ENCODE measurements around the gene C19orf53.
"Not testable (repeated sequence)": the region's sequence is repeated elsewhere in the genome, so short reads cannot be mapped to it uniquely, and the experiment has no call there.

Gene C19orf53

DNA sequence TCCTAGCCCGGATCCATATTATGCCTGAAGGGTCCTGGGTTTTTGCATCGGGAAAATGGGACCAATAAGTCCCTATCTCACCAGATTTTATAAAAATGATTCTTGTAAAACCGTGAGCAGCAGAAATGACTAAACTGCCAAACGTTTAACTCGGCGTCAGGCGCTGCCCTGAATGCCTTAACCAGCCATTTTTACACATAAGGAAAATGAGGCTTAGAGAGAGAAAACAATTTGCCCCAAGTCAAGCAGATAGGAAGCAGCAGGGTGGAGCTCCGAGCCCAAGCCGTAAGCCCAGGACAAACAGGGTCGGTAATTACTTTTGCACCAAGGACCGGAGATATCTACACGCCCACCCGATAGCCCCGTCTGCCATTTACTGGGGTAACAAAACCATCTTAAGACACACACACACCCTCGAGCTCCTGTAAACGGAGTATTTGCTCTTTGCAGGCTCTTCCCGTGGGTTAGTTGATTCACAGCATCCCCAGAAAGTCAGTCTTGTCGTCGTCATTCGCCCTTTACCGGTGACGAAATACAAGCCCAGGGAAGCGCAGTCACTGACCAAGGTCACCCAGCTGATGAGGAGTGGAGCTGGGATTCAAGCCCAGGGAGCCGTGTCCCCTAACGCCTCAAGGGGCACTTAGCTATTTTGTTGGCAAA, 26.0 kb upstream of the C19orf53 start:
- in situ Hi-C loops (cut with MboI; ENCODE audit: low pct_unique_long_range_greater_than_20kb, low sequenced_read_pairs, unreplicated experiment), result no loop called here
- no peak for DNase-seq (ENCODE audit: low spot score)
- TF ChIP-seq, protein P1, sequence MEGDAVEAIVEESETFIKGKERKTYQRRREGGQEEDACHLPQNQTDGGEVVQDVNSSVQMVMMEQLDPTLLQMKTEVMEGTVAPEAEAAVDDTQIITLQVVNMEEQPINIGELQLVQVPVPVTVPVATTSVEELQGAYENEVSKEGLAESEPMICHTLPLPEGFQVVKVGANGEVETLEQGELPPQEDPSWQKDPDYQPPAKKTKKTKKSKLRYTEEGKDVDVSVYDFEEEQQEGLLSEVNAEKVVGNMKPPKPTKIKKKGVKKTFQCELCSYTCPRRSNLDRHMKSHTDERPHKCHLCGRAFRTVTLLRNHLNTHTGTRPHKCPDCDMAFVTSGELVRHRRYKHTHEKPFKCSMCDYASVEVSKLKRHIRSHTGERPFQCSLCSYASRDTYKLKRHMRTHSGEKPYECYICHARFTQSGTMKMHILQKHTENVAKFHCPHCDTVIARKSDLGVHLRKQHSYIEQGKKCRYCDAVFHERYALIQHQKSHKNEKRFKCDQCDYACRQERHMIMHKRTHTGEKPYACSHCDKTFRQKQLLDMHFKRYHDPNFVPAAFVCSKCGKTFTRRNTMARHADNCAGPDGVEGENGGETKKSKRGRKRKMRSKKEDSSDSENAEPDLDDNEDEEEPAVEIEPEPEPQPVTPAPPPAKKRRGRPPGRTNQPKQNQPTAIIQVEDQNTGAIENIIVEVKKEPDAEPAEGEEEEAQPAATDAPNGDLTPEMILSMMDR (IDR thresholded peaks at IDR 0.05; ENCODE audit: extremely low read depth, insufficient read depth, missing control alignments), result no peak

DNA sequence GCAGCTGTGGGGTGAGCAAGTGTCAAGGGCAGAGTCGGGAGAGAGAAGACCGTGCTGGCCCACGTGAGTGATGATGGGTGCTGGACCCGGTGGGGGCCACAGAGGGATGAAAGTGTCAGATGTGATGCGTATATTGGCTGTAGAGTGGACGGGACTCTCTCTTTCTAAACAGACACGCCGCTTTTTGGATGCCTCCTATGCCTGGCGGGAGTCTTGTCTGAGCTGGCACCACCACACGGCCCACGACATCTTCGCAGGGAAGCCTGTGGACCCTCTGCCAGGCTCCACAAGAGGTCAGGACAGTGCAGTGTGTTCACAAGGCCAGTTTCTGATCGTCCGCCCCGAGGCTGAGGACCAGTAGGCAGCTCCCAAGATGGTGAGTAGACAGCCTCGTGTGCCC, 22.8 kb upstream of the C19orf53 start:
- in situ Hi-C loops (cut with MboI; ENCODE audit: low pct_unique_long_range_greater_than_20kb, low sequenced_read_pairs, unreplicated experiment), result no loop called here
- TF ChIP-seq, protein P1 (IDR thresholded peaks at IDR 0.05; ENCODE audit: extremely low read depth, insufficient read depth, missing control alignments), result no peak
- no peak for DNase-seq (ENCODE audit: low spot score)

DNA sequence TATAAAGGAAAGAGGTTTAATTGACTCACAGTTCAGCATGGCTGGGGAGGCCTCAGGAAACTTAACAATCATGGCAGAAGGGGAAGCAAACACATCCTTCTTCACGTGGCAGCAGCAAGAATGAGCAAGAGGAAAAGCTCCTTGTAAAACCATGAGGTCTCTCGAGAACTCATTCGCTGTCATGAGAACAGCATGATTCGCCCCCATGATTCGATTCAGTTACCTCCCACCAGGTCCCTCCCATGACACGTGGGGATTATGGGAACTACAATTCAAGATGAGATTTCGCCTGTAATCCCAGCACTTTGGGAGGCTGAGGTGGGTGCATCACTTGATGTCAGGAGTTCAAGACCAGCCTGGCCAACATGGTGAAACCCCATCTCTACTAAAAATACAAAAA, 20.6 kb upstream of the C19orf53 start:
- in situ Hi-C loops (cut with MboI; ENCODE audit: low pct_unique_long_range_greater_than_20kb, low sequenced_read_pairs, unreplicated experiment); DNase-seq (ENCODE audit: low spot score): not testable (repeated sequence)

DNA sequence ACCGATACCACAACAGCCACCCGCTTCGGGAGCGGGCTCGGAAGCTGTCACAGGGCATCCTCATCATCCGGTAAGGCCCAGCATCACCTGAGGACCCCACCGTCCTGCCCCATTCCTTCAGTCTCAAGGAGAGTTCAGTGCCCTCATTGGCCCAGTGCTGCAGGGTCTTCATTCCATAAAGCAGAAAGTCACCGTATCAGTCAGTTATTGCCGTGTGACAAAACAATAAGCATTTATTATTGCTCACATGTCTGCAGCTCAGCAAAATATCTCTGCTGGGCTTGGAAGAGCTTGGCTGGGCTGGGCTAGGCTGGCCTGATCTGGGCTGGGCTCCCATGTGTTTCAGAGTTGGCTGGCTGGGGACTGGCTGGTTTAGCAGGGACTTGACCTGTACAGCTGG, 18.0 kb upstream of the C19orf53 start:
- TF ChIP-seq, protein P1 (IDR thresholded peaks at IDR 0.05; ENCODE audit: extremely low read depth, insufficient read depth, missing control alignments), result no peak
- in situ Hi-C loops (cut with MboI; ENCODE audit: low pct_unique_long_range_greater_than_20kb, low sequenced_read_pairs, unreplicated experiment), result no loop called here
- DNase-seq (ENCODE audit: low spot score), result no peak

DNA sequence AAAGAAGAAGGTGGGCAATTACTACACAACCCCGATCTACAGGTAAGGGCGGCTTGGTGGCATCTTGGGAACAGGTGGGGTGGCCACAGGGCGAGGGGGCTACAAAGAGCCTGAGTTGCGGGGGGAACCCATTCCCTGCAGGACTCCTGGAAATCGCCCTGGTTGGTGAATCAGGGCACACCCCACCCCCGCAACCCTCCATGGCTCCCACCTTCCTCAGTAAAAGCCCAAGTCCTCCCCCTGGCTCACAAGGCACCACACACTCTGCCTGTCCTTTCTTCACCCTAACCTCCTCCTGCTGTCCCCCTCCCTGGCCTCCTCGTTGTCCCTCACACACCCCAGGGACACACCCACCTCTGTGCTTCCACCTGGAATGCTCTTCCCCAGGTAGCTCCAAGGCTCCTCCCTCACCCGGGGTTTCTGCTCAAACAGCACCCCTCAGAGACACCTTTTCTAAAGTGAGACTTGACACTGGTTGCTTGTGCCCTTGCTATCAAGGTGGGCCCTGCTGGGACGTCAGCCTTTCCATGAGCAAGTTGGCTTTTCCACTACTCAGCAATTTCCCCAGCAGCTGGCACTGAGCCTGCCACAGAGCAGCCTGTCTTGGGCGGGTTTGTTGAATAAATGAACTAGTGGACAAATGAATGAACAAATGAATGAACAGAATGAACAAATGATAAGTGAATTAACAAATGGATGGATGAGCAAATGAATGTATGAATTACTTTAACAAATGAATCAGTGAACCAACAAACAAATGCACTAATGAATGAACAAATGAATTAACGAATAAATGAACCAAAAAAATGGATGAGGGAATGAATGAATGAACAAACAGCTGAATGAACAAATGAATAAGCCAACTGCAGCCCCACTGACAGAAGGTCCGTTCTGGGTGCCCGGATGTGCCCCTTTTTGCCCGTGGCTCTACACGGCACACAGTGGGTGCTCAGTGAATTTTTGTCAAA, 16.2 kb upstream of the C19orf53 start:
- in situ Hi-C loops (cut with MboI; ENCODE audit: low pct_unique_long_range_greater_than_20kb, low sequenced_read_pairs, unreplicated experiment), result no loop called here
- DNase-seq (ENCODE audit: low spot score), result no peak
- TF ChIP-seq, protein P1 (IDR thresholded peaks at IDR 0.05; ENCODE audit: extremely low read depth, insufficient read depth, missing control alignments), result no peak

DNA sequence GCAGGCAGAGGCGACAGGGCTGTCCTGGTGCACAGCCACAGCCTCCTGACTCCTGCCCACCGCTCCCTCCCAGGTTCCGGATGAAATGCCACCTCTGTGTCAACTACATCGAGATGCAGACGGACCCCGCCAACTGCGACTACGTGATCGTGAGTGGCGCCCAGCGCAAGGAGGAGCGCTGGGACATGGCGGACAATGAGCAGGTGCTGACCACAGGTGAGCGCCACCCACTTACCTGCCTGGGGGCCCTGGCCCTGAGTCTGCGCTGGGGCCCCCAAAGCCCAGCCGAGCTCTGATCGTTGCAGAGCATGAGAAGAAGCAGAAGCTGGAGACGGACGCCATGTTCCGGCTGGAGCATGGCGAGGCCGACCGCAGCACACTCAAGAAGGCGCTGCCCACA, 15.5 kb upstream of the C19orf53 start:
- in situ Hi-C loops (cut with MboI; ENCODE audit: low pct_unique_long_range_greater_than_20kb, low sequenced_read_pairs, unreplicated experiment), result no loop called here
- DNase-seq (ENCODE audit: low spot score), result no peak
- TF ChIP-seq, protein P1 (IDR thresholded peaks at IDR 0.05; ENCODE audit: extremely low read depth, insufficient read depth, missing control alignments), result no peak

DNA sequence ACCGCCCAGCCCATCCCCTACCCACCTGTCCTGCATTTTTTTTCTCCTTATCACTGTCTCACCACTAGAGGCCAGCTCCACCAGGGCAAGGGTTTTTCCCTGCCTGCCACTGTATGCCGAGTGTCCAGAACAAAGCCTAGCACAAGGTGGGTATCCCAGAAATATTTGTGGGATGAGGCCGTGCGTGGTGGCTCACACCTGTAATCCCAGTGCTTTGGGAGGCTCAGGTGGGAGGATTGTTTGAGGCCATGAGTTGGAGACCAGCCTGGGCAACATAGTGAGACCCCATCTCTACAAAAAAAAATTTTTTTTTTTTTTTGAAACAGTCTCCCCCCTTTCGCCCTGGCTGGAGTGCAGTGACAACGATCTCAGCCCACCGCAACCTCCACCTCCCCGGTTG, 12.8 kb upstream of the C19orf53 start:
- in situ Hi-C loops (cut with MboI; ENCODE audit: low pct_unique_long_range_greater_than_20kb, low sequenced_read_pairs, unreplicated experiment), result no loop called here
- TF ChIP-seq, protein P1 (IDR thresholded peaks at IDR 0.05; ENCODE audit: extremely low read depth, insufficient read depth, missing control alignments), result no peak
- no peak for DNase-seq (ENCODE audit: low spot score)
